ENCODE measurements around the gene CCT3. TPM values are rescaled to one million over a fixed set of nuclear protein-coding genes. Genes with fewer than 3 reads are reported as not detected.

CCT3 gene
- total RNA-seq, 1 donor from 2014 or later = 270 TPM

DNA sequence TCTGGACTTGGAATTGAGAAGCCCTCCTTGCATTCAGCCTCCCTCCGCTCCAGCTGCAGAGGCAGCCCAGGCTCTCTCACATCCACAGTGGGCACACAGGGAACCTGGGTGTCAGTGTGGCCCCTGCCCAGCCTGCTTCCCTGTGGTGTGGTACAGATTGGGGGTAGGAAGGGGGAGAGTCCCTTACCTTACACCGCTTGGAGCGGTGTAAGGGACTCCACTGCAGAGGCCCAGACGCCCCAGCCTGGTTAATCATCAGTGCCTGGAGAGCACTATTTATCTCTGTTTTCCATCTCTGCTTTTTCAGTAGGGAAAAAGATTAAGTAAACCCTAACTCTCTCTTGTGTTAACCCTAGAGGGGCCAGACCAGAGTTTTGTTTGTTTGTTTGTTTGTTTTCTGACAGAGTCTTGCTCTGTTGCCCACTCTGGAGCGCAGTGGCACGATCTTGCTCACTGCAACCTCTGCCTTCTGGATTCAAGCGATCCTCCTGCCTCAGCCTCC lies 30.1 kb upstream of the CCT3 start:
- H3K9me3 Mint-ChIP-seq (ENCODE audit: low read depth) = no peaks in the 10 kb centered on the region
- no peak overlapping the region for H3K27ac Mint-ChIP-seq
- TF ChIP-seq, protein P1, sequence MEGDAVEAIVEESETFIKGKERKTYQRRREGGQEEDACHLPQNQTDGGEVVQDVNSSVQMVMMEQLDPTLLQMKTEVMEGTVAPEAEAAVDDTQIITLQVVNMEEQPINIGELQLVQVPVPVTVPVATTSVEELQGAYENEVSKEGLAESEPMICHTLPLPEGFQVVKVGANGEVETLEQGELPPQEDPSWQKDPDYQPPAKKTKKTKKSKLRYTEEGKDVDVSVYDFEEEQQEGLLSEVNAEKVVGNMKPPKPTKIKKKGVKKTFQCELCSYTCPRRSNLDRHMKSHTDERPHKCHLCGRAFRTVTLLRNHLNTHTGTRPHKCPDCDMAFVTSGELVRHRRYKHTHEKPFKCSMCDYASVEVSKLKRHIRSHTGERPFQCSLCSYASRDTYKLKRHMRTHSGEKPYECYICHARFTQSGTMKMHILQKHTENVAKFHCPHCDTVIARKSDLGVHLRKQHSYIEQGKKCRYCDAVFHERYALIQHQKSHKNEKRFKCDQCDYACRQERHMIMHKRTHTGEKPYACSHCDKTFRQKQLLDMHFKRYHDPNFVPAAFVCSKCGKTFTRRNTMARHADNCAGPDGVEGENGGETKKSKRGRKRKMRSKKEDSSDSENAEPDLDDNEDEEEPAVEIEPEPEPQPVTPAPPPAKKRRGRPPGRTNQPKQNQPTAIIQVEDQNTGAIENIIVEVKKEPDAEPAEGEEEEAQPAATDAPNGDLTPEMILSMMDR (IDR thresholded peaks at IDR 0.05; ENCODE audit: unreplicated experiment) = no peak
- H3K27me3 Mint-ChIP-seq = peaks cover 46% of the 10 kb centered on the region
- no peak overlapping the region for H3K4me3 Mint-ChIP-seq (ENCODE audit: low read depth)
- no peaks in the 10 kb centered on the region for H3K36me3 Mint-ChIP-seq (ENCODE audit: insufficient read depth)
- no peak for DNase-seq (ENCODE audit: low spot score, unreplicated experiment)
- H3K4me1 Mint-ChIP-seq (ENCODE audit: low read depth) = peaks cover 4% of the 10 kb centered on the region

- TF ChIP-seq, protein P1 (IDR thresholded peaks at IDR 0.05; ENCODE audit: unreplicated experiment) = no peak
- H3K4me3 Mint-ChIP-seq (ENCODE audit: low read depth) = no peak overlapping the region
- no peak for DNase-seq (ENCODE audit: low spot score, unreplicated experiment)
- peaks cover 4% of the 10 kb centered on the region for H3K4me1 Mint-ChIP-seq (ENCODE audit: low read depth)
- peaks cover 44% of the 10 kb centered on the region for H3K27me3 Mint-ChIP-seq
- no peaks in the 10 kb centered on the region for H3K9me3 Mint-ChIP-seq (ENCODE audit: low read depth)
- no peaks in the 10 kb centered on the region for H3K36me3 Mint-ChIP-seq (ENCODE audit: insufficient read depth)
- no peak overlapping the region for H3K27ac Mint-ChIP-seq
Observed at GRCh38 chr1:156367383-156368156, 29.5 kb upstream of the CCT3 start.

- Mint-ChIP-seq H3K27me3 (peaks cover 35% of the 10 kb centered on the region), H3K36me3 (ENCODE audit: insufficient read depth) (no peaks in the 10 kb centered on the region), H3K4me1 (ENCODE audit: low read depth) (peaks cover 4% of the 10 kb centered on the region), H3K27ac (no peak overlapping the region), H3K4me3 (ENCODE audit: low read depth) (no peak overlapping the region), H3K9me3 (ENCODE audit: low read depth) (no peaks in the 10 kb centered on the region)
- TF ChIP-seq, protein P1 (IDR thresholded peaks at IDR 0.05; ENCODE audit: unreplicated experiment) = no peak
- DNase-seq (ENCODE audit: low spot score, unreplicated experiment) = no peak
Observed at GRCh38 chr1:156366378-156367166, 28.5 kb upstream of the CCT3 start.

GRCh38 chr1:156365754-156366153 lies 27.7 kb upstream of the CCT3 start:
- H3K4me1 Mint-ChIP-seq (ENCODE audit: low read depth) = peaks cover 4% of the 10 kb centered on the region
- H3K4me3 Mint-ChIP-seq (ENCODE audit: low read depth) = no peak overlapping the region
- TF ChIP-seq, protein P1 (IDR thresholded peaks at IDR 0.05; ENCODE audit: unreplicated experiment) = no peak

DNA sequence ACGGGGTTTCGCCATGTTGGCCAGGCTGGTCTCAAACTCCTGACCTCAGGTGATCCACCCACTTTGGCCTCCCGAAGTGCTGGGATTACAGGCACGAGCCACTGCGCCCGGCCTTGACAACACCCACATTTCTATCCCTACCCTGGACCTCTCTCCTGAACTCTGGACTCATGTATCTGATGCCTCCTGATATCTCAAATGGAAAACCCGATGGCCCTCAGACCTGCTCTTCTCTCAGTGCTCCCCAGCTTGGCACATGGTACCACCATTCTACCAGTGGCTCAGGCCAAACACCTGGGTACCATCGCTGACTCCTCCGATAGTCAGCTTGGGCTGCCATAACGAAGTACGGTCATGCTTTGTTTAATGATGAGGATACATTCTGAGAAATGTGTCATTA lies 22.4 kb upstream of the CCT3 start:
- TF ChIP-seq, protein P1 (IDR thresholded peaks at IDR 0.05; ENCODE audit: unreplicated experiment) = no peak
- peaks cover 2% of the 10 kb centered on the region for H3K4me1 Mint-ChIP-seq (ENCODE audit: low read depth)
- H3K36me3 Mint-ChIP-seq (ENCODE audit: insufficient read depth) = no peaks in the 10 kb centered on the region
- H3K4me3 Mint-ChIP-seq (ENCODE audit: low read depth) = no peak overlapping the region
- no peak for DNase-seq (ENCODE audit: low spot score, unreplicated experiment)
- peaks cover 36% of the 10 kb centered on the region for H3K27me3 Mint-ChIP-seq
- H3K27ac Mint-ChIP-seq = no peak overlapping the region
- no peaks in the 10 kb centered on the region for H3K9me3 Mint-ChIP-seq (ENCODE audit: low read depth)

More at GRCh38 chr1:156365754-156366153, 27.7 kb upstream of the CCT3 start:
- DNase-seq (ENCODE audit: low spot score, unreplicated experiment) = no peak
- Mint-ChIP-seq H3K27me3 (peaks cover 34% of the 10 kb centered on the region), H3K36me3 (ENCODE audit: insufficient read depth) (no peaks in the 10 kb centered on the region), H3K9me3 (ENCODE audit: low read depth) (no peaks in the 10 kb centered on the region), H3K27ac (no peak overlapping the region)
